ENCODE data around the gene ZC3H15. TPM values are rescaled to one million over a fixed set of nuclear protein-coding genes. Genes with fewer than 3 reads are reported as not detected.

ZC3H15 gene
- total and polyA plus RNA-seq, 2 experiments from 2014 or later = 75.6 to 281 TPM

- no peak overlapping the region for H3K4me3 ChIP-seq
- H3K36me3 Mint-ChIP-seq (ENCODE audit: low read depth) = no peaks in the 10 kb centered on the region
- no peaks in the 10 kb centered on the region for H3K4me1 Mint-ChIP-seq
- no peaks in the 10 kb centered on the region for H3F3A ChIP-seq (replicated peaks; ENCODE audit: low read depth)
- no peaks in the 10 kb centered on the region for H4K20me1 ChIP-seq (replicated peaks; ENCODE audit: insufficient read depth)
- H3K9me2 ChIP-seq (ENCODE audit: insufficient read depth) = no peaks in the 10 kb centered on the region
- H3K4me2 ChIP-seq = no peak overlapping the region
- no peak overlapping the region for H3K27ac ChIP-seq (ENCODE audit: low read depth)
- ATAC-seq (no peak), DNase-seq (ENCODE audit: low spot score) (no peak)
- no peak overlapping the region for H3K4me3 Mint-ChIP-seq
- H3K4me1 ChIP-seq (ENCODE audit: insufficient read depth) = no peaks in the 10 kb centered on the region
- peaks cover 3% of the 10 kb centered on the region; the same call in 1 of the 3 replicates for H3K9me3 Mint-ChIP-seq
- H3K27me3 ChIP-seq (ENCODE audit: insufficient read depth) = no peaks in the 10 kb centered on the region
- H2AFZ ChIP-seq = peak overlapping the region; percentile 39; the same call in 1 of the 2 replicates
- H3K27me3 Mint-ChIP-seq (ENCODE audit: insufficient read depth, low read depth, poor library complexity) = no peaks in the 10 kb centered on the region
- no peak for TF ChIP-seq EZH2phosphoT487 (IDR thresholded peaks at IDR 0.05; ENCODE audit: unreplicated experiment)
- no peak for TF ChIP-seq ZNF114 (CRISPR knock-in tag; IDR thresholded peaks at IDR 0.05)
- TF ChIP-seq CREB1 (CRISPR knock-in tag; IDR thresholded peaks at IDR 0.05; ENCODE audit: low read depth) = no peak
- TF ChIP-seq, protein P1, sequence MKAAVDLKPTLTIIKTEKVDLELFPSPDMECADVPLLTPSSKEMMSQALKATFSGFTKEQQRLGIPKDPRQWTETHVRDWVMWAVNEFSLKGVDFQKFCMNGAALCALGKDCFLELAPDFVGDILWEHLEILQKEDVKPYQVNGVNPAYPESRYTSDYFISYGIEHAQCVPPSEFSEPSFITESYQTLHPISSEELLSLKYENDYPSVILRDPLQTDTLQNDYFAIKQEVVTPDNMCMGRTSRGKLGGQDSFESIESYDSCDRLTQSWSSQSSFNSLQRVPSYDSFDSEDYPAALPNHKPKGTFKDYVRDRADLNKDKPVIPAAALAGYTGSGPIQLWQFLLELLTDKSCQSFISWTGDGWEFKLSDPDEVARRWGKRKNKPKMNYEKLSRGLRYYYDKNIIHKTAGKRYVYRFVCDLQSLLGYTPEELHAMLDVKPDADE (IDR thresholded peaks at IDR 0.05) = no peak
- no peak for TF ChIP-seq CTCF (conservative IDR thresholded peaks at IDR 0.05; ENCODE audit: low read depth in 2 of 2)
- TF ChIP-seq EZH2 (IDR thresholded peaks at IDR 0.05; ENCODE audit: low read depth, unreplicated experiment) = no peak
- TF ChIP-seq ZNF462 (CRISPR knock-in tag; IDR thresholded peaks at IDR 0.05) = no peak
- no peak for TF ChIP-seq NANOG (IDR thresholded peaks at IDR 0.05; ENCODE audit: borderline replicate concordance)
- TF ChIP-seq STAT1 (IDR thresholded peaks at IDR 0.05; ENCODE audit: unreplicated experiment) = no peak
- TF ChIP-seq, protein P2, sequence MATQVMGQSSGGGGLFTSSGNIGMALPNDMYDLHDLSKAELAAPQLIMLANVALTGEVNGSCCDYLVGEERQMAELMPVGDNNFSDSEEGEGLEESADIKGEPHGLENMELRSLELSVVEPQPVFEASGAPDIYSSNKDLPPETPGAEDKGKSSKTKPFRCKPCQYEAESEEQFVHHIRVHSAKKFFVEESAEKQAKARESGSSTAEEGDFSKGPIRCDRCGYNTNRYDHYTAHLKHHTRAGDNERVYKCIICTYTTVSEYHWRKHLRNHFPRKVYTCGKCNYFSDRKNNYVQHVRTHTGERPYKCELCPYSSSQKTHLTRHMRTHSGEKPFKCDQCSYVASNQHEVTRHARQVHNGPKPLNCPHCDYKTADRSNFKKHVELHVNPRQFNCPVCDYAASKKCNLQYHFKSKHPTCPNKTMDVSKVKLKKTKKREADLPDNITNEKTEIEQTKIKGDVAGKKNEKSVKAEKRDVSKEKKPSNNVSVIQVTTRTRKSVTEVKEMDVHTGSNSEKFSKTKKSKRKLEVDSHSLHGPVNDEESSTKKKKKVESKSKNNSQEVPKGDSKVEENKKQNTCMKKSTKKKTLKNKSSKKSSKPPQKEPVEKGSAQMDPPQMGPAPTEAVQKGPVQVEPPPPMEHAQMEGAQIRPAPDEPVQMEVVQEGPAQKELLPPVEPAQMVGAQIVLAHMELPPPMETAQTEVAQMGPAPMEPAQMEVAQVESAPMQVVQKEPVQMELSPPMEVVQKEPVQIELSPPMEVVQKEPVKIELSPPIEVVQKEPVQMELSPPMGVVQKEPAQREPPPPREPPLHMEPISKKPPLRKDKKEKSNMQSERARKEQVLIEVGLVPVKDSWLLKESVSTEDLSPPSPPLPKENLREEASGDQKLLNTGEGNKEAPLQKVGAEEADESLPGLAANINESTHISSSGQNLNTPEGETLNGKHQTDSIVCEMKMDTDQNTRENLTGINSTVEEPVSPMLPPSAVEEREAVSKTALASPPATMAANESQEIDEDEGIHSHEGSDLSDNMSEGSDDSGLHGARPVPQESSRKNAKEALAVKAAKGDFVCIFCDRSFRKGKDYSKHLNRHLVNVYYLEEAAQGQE (IDR thresholded peaks at IDR 0.05; ENCODE audit: unreplicated experiment) = no peak
- no peak for TF ChIP-seq ZNF331 (CRISPR knock-in tag; IDR thresholded peaks at IDR 0.05; ENCODE audit: low read depth)
- no peaks in the 10 kb centered on the region for H3K36me3 ChIP-seq (ENCODE audit: insufficient read depth)
- no peak overlapping the region for H3K27ac Mint-ChIP-seq
- no peaks in the 10 kb centered on the region for H3K79me2 ChIP-seq (replicated peaks; ENCODE audit: insufficient read depth)
These were observed 46.8 kb downstream of the ZC3H15 start for GRCh38 chr2:186532891-186533290.

Data from GM23338 (cell line).